ENCODE data around the gene TSC2. TPM values are rescaled to one million over a fixed set of nuclear protein-coding genes. Genes with fewer than 3 reads are reported as not detected.

Gene TSC2
- total RNA-seq, 1 donor from 2014 or later, result 117 TPM

DNA sequence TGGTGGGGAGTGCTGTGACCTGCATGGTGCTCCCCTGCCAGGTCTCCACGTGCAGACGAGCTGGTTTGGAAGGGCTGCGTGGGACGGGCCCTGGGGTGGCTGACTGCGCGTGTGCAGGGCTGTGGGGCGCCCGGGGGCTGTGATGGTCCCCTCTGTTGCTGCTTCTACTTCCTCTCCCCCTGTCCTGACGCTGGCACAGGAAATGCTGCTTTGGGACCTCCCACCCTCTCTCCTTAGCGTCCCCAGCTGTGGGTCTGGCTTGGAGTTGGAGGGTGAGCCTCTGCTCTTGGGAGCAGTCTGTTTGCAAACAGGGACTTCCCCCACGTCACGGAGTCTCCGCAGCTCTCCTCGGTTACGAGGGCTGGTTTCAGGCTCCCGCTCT, 35.2 kb downstream of the TSC2 start:
- ATAC-seq (no peak), DNase-seq (ENCODE audit: low spot score) (no peak)

DNA sequence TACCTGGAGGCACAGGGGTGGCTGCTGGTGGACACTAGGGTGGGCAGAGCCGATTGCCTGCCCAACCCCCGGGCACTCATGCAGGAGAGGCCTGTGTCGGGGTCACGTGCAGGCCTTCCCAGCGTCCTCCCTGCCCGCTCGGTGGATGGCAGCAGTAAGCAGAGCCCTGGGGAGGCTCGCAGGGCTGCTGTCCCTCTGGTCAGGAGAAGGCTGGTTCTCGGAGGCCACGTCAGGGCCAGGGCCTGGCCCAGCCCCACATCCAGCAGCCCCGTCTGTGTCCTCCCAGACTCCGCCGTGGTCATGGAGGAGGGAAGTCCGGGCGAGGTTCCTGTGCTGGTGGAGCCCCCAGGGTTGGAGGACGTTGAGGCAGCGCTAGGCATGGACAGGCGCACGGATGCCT, 35.6 kb downstream of the TSC2 start:
- no peak for ATAC-seq

DNA sequence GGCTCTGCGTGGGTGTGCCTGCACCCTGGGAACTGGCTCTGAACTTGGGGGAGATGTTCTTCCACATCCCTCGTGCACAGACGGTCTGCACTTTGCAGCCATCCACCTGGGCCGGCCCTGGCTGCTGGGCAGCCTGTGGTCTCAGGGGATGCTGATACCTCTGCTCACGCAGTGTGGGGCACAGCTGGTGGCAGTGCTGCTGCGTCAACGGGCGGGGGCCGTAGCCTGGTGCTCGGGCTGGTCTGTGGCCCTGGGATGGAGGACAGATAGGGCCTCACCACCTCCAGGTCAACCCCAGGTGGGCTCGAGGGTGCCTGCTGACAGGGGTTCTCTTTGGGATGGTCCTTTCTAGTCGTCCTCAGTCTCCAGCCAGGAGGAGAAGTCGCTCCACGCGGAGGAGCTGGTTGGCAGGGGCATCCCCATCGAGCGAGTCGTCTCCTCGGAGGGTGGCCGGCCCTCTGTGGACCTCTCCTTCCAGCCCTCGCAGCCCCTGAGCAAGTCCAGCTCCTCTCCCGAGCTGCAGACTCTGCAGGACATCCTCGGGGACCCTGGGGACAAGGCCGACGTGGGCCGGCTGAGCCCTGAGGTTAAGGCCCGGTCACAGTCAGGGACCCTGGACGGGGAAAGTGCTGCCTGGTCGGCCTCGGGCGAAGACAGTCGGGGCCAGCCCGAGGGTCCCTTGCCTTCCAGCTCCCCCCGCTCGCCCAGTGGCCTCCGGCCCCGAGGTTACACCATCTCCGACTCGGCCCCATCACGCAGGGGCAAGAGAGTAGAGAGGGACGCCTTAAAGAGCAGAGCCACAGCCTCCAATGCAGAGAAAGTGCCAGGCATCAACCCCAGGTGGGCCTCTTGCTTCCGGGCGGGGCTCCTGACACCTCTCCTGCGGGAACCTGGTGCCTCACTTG, 36.3 kb downstream of the TSC2 start:
- DNase-seq (ENCODE audit: low spot score), result no peak
- no peak for ATAC-seq

More for the DNA sequence above, 35.6 kb downstream of the TSC2 start:
- no peak for DNase-seq (ENCODE audit: low spot score)

DNA sequence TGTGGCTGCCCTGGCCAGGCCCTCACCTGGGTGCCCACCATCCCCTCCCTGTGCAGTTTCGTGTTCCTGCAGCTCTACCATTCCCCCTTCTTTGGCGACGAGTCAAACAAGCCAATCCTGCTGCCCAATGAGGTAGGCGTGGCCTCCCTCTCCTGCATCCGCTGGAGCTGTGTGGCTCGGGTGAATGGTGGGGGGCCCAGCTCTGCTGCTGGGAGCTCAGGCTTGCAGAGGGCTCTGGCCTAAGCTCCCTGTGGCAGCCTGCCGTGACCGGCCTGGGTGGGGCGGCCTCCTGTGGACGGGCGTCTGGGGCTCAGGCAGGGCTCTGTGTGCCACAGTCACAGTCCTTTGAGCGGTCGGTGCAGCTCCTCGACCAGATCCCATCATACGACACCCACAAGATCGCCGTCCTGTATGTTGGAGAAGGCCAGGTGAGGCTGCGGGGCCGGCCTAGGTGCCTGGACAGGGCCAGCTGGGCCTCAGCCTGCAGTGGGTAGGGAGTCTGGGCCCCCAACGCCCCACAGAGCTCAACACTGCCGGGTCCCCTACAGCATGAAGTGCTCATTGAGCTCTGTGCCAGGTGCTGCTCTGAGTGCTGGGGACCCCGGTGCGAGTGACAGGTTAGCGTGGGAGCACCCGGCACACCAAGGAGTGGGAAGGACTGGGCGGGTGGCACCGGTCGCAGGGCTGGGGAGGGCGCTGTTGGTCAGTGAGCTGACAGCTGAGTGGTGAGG, 37.3 kb downstream of the TSC2 start:
- DNase-seq (ENCODE audit: low spot score), result no peak
- no peak for ATAC-seq

DNA sequence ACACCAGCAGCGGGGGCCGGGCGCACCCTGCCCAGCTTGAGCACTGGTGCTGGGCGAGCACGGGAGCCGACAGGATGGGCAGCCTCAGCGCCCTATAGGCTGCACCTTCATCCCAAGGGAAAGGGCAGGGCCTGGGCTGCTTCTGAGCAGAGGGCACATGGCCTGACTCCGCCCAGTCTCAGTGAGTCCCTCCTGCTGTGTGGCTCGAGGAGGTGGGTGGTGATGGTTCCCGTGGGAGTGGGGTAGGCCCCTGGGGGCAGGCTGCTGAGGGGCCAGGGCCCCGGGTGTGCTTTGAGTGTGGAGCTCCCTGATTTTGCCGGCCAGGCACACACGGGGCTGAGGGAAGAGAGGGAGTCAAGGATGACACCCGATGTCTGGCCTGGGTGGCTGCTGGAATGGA, 37.9 kb downstream of the TSC2 start:
- DNase-seq (ENCODE audit: low spot score) (no peak), ATAC-seq (peak; percentile 3)

DNA sequence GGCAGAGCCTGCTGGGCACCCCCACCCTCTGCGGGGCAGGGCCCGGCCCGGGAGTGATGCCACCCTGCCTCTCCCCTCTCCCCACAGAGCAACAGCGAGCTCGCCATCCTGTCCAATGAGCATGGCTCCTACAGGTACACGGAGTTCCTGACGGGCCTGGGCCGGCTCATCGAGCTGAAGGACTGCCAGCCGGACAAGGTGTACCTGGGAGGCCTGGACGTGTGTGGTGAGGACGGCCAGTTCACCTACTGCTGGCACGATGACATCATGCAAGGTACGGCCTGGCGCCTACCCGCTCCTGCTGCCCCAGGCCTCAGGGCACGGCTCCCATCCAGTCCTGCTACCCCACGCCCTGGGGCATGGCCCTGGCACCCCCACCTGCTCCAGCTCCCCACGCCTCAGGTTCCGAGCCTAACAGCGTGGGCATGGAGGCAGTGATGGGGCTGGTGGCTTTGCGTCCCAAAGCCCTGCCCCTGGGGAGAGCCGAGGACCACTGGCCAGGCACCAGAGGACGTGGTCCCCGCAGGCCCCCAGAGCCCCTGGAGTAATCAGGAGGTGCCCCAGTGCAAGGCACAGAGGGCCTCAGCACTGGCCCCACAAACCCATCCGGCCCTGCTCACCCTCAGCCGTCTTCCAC, 38.4 kb downstream of the TSC2 start:
- ATAC-seq, result peak; percentile 43

DNA sequence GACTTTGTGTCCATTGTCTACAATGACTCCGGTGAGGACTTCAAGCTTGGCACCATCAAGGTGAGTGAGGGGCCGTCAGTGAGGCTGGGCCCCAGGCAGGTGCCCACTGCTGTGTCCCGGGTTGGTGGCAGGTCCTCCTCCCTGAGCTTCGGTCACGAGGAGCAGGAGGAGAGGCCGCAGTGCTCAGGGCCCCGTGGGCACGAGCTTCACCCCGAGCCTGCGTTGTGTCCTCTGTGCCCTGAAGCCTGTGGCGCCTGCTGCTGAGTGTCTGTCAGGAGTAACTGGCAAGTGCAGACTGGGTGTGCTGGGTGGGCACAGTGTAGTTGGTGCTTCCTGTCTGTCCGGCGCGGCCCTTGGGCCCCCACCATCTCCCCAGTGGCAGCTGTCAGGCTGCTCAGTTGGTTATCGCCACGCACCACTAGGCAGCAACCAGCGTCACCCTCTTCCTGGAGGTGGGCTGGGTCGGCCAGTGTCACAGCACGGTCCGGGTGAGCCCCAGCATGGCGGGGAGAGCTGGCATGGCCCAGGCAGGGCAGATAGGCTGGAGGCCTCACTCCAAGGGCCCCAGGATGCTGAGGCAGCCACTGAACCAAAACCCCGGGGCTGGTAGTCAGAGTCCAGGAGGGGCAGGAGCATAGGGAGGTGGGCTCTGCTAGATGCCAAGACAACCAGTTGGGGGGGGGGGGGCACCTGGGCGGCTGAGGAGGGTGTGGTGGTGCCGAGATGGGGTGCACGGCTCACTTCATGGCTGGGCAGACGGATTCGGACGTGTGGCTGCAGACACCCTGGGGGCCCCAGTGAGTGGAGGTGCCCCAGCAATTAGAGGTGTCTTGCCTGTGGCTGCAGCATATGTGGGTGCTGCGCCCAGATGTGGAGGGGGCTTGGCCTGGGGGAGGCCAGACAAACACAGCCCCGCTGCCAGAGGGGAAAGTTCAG, 39.3 kb downstream of the TSC2 start:
- DNase-seq (ENCODE audit: low spot score) (no peak), ATAC-seq (no peak)

More for the DNA sequence above, 38.4 kb downstream of the TSC2 start:
- DNase-seq (ENCODE audit: low spot score), result peak; percentile 94

DNA sequence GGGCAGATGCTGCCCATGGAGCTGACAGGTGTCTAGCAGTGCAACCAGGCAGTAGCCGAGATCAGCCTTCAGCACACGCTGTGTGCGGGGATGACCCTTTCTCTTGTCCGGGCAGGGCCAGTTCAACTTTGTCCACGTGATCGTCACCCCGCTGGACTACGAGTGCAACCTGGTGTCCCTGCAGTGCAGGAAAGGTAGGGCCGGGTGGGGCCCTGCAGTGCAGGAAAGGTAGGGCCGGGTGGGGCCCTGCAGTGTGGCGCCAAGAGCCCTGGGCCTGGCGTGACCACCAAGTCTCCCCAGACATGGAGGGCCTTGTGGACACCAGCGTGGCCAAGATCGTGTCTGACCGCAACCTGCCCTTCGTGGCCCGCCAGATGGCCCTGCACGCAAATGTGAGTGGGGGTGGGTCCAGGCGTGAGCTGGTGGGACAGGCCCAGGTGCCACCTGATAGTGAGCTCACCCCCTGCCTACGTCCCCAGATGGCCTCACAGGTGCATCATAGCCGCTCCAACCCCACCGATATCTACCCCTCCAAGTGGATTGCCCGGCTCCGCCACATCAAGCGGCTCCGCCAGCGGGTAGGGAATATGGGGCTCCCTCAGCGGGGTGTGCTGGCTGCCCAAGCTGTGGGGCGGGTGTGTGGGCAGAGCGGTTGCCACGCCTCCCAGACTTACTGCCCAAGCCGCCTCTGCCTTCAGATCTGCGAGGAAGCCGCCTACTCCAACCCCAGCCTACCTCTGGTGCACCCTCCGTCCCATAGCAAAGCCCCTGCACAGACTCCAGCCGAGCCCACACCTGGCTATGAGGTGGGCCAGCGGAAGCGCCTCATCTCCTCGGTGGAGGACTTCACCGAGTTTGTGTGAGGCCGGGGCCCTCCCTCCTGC, 40.2 kb downstream of the TSC2 start:
- DNase-seq (ENCODE audit: low spot score), result peak; percentile 89

DNA sequence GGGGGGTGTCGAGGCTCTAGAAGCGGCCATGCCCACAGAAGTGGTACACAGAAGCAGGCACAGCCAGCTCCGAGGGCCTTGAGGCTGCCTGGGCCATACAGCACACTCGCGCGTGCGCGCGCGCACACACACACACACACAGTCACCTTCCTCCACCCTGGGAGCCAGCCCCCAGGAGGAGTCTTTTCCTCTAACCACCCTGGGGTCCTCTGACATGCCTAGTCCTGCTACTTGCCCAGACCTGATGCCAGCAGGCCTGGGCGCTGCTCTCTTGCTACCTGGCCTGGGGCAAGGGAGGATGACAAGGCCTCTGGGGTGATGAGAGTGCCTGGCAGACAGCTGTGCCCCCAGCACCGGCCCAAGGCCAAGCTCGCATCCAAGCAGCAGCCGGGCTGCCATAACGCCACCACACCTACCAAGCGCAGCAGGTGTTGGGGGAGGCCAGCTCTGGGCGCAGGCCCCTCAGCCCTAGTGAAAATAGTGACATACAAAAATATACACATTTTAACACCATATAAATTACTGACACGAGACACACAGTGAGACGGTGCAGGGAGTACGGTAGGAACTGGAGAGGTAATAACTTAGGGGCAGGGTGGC, 41.1 kb downstream of the TSC2 start:
- DNase-seq (ENCODE audit: low spot score), result peak; percentile 54
- no peak for ATAC-seq

More for the DNA sequence above, 40.2 kb downstream of the TSC2 start:
- peak; percentile 36 for ATAC-seq

DNA sequence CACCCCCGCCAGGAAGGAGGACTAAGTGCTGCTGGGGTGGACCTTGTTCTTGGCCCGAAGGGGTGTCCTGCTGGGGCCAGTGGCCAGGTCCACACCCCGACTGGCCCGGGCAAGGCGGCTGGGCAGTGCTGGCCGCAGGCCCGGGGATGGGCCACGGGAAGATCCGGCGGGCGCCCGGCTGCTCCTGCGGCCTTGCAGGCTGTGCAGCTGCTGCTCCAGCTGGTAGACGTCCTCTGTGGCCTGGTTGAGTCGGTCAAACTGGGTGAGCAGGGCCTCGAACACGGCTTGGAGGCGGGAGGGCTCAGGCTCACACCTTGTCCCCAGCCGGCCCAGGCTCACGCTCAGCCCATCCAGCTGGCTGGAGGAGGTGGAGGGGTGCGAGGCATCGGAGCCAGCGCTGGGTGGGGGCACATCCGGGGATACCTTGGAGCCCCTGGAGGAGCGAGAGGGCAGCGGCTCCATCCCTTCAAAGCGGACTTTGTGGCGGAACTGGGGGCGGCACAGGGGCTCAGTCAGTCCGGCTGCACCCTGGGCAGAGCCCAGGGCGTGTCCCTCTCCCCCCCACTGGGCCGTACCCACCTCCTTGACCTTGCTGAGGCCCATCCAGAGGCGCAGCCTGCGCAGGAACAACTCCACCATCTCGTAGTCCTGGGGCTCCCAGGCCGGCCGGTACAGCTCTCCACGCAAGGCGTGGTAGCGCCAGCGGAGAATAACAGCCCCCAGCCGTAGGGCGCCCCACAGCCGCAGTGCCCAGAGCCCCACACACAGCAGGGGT, 42.1 kb downstream of the TSC2 start:
- DNase-seq (ENCODE audit: low spot score), result peak; percentile 90
- ATAC-seq, result peak; percentile 42

DNA sequence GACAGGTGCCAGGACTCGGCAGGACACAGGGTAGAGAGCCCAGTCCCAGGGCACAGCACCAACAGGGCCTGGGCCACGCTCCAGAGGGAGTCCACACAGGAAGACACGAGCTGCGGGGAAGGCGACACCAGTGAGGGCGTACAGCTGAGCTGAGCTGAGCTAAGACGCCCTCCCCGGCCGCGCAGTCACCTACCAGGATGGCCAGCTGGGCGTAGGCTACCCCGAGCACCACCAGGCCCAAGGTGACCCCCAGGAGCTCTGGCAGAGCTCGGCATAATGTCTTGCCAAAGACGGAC, 42.6 kb downstream of the TSC2 start:
- DNase-seq (ENCODE audit: low spot score), result peak; percentile 75
- ATAC-seq, result peak; percentile 15

DNA sequence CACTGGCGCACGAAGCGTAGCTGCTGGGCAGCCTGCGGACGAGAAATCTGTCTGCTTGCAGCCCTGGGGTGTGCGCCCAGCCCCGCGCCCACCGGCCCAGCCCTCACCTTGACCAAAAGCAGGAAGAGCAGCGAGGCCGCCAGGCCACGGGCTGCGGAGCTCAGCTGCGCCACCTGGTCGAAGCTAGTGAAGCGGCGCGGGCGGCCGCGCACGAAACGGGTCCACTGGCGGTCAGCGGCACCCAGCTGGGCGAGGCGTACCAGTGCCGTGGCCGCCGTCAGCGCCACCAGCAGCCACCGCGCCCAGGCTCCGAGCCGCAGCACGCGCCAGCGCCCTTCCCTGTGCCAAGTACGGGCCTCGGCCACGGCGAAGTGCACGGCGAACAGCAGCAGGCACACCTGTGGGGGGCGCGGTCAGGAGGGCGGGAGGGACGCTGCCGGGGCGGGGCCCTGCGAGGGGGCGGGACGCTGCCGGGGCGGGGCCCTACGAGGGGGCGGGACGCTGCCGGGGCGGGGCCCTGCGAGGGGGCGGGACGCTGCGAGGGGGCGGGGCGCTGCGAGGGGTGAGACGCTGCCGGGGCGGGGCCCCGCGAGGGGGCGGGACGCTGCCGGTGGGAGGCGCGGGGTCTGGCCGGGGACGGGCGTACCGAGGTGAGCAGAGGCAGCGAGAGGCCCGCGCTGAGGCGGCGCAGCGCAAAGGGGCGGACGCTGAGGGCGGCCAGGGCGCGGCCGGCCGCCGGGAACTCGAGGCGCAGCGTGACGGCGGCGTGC, 43.2 kb downstream of the TSC2 start:
- ATAC-seq (peak; percentile 44), DNase-seq (ENCODE audit: low spot score) (peak; percentile 84)

DNA sequence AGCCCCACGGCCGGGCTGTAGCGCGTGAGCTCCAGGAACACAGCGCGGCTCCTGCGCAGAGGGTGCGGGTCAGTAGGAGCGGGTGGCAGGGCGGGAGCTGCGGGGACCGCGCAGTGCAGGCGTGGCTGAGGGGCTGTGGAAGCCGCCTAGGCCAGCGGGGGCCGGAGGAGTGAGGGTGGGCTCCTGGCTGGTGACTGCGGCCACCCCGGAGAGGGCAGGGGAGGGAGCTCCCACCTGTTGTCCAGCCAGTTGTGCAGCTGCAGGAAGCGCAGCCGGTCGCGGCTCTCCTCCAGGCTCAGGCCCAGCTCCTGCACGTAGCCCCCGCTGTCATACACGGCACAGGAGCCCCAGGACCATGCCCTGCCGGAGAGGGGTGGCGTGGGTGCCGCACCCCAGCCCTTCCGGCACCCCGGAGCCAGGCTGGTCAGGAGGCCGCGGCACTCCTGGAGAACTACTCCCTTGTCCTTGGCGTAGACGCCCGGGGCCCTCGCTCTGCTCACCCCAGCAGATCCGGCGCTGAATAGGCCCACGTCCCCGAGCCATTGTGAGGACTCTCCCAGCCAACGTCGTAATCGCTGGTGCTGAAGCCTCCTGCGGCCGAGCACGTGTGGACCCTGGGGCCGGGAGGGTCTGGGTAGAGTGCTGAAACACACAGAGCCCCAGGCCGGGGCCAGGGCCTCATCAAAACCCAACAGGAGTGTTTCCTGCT, 43.9 kb downstream of the TSC2 start:
- ATAC-seq (no peak), DNase-seq (ENCODE audit: low spot score) (no peak)

DNA sequence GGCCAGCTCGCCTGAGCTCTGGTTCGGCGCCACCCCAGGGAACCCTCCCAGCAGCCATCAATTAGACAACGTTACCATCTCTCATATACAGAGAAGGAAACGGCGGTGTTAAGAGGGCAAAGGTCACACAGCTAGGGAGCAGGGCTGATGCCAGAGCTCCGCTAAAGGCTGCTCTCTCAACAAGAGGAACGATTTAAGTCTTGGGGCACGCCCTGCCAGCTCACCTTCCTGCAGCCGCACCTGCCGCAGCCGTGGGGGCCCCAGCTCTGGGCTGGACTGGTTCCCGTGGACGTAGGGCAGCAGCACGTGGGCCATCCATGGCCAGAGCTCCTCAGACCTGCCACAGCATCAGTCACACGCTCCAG, 44.5 kb downstream of the TSC2 start:
- DNase-seq (ENCODE audit: low spot score), result no peak
- ATAC-seq, result no peak

DNA sequence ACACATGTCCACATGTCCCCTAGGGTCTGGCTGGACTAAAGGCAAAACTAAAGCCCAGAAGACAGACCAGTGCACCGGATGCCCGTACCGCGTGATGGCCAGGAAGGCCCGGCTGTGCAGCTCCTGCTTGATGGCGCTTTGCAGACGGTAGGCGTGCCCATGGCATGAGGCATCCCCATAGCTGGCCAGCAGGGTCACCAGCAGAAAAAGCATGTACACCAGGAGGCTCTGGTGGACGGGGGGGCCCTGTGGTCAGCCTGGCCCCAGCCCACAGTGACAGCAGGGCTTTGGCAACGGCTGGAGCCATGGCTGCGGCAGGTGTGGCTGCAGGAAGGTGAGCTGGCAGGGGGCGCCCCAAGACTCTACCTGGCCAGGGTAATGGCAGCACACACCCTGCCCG, 45.1 kb downstream of the TSC2 start:
- DNase-seq (ENCODE audit: low spot score), result no peak
- no peak for ATAC-seq

DNA sequence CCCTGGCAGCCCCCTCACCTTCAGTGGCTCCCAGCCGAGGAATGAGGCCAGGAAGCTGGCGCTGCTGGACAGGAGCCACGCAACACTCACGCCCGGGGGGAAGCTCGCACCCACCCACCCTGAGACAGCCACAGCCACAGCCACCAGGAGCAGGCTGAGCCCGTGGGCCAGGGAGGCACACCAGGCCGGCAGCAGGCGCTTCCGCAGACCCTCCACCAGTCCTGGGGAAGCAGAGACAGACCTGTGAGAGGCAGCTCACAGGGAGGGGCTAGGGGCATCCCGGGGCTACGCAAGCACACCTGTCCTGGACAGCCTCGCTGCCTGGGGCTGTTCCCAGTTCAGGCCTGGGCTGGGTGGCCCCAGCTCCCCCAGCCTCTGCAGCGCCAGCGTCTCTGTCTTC, 46.0 kb downstream of the TSC2 start:
- ATAC-seq (no peak), DNase-seq (ENCODE audit: low spot score) (no peak)

DNA sequence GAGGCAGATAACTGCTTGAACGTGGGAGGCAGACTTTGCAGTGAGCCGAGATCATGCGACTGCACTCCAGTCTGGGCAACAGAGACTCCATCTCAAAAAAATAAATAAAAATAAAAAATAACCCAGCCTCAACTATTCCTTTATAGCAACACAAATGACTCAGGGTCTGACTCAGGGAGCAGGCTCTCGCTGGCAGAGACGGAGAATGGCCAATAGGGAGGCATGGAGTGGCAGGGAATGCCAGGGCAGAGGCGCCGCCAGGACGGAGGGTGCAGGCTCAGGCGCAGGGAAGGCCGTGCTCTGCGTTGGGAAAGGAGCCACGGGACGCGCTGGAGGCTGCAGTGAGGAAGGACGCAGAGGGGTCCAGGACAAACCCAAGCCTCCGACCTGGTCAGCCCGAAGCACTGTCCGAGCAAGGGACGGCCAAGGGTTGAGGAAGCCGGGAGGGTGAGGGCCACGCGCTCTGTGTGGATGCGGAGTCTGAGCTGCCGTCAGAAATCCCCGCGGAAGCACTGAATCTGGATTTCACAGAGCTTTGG, 47.6 kb downstream of the TSC2 start:
- ATAC-seq (no peak), DNase-seq (ENCODE audit: low spot score) (no peak)

Measured in left lobe of liver (tissue), 2 donors.